OCI-LY3 (cell line): ENCODE results near the gene TMEM63A.
A peak's percentile ranks its signal among the peaks of the same experiment; 100 is the strongest.

Source experiments
- H2AFZ ChIP-seq: fragments of 200-600, 300-600 bp; shearing (Covaris generic); 2 replicates; pipeline ENCODE4 v1.6.0; 2014; ENCODE audit warnings: antibody characterized with exemption, low read depth, low read length
- H3K27ac ChIP-seq: fragments of 200-600, 300-600 bp; sonication (generic); 2 replicates; pipeline ENCODE4 v1.5.1; 2014; ENCODE audit warnings: mild to moderate bottlenecking, low read length, moderate library complexity, mixed read lengths
- H3K27me3 ChIP-seq: fragments of 200-600, 300-600 bp; sonication (generic); 2 replicates; pipeline ENCODE4 v1.6.1; 2014; ENCODE audit warnings: low read depth, low read length, mixed read lengths
- H3K36me3 ChIP-seq: fragments of 200-600, 300-600 bp; sonication (generic); replicated peaks from 2 replicates; pipeline ENCODE3; 2014; ENCODE audit warnings: low read depth, low read length, mixed read lengths
- H3K4me1 ChIP-seq: fragments of 300-600, 200-600 bp; sonication (generic); 2 replicates; pipeline ENCODE4 v1.6.1; 2014; ENCODE audit warnings: low read length, mixed read lengths
- H3K4me2 ChIP-seq: fragments of 200-600, 300-600 bp; sonication (generic); 2 replicates; pipeline ENCODE4 v1.6.1; 2014; ENCODE audit warnings: low read length, mixed read lengths
- H3K4me3 ChIP-seq: fragments of 300-600, 200-600 bp; sonication (generic); 2 replicates; pipeline ENCODE4 v1.5.1; 2014; ENCODE audit warnings: antibody characterized with exemption, mild to moderate bottlenecking, low read length, moderate library complexity
- H3K79me2 ChIP-seq: fragments of 300-600, 200-600 bp; shearing (Covaris generic); 2 replicates; pipeline ENCODE4 v1.6.1; 2014; ENCODE audit warnings: mild to moderate bottlenecking, low read length, mixed read lengths
- H3K9ac ChIP-seq: fragments of 300-600, 200-600 bp; shearing (Covaris generic); 2 replicates; pipeline ENCODE4 v1.6.0; 2014; ENCODE audit warnings: mild to moderate bottlenecking, low read length, moderate library complexity
- H3K9me3 ChIP-seq: fragments of 200-600, 300-600 bp; shearing (Covaris generic); 2 replicates; pipeline ENCODE4 v1.6.1; 2014; ENCODE audit warnings: low read length, mixed read lengths; ENCODE audit not compliant: insufficient read depth
- H4K20me1 ChIP-seq: fragments of 200-600, 300-600 bp; sonication (generic); 2 replicates; pipeline ENCODE4 v1.6.1; 2016; ENCODE audit warnings: low read length, mixed read lengths; ENCODE audit not compliant: insufficient read depth
- CTCF ChIP-seq: fragments of 200-600, 300-600 bp; sonication (generic); IDR thresholded peaks from 2 replicates; pipeline ENCODE4 v1.5.1; 2014; ENCODE audit warnings: antibody characterized with exemption, low read length, low read depth
- EZH2phosphoT487 ChIP-seq: fragments of 200-600 bp; shearing (Covaris generic); IDR thresholded peaks from 2 replicates; pipeline ENCODE4 v1.6.1; 2018; ENCODE audit warnings: antibody characterized with exemption, mixed run types, low read depth

Gene TMEM63A

GRCh38 chr1:225882694-225883615, 775 bp upstream of the TMEM63A start:
- Histone ChIP-seq H3K4me2 (peak overlapping the region; percentile 81), H3K9me3 (no peaks in the 10 kb centered on the region), H3K79me2 (peaks cover 13% of the 10 kb centered on the region; the same call in 1 of the 2 replicates), H3K27ac (peak overlapping the region; percentile 14; the same call in 1 of the 2 replicates), H3K9ac (peak overlapping the region; percentile 84), H3K4me3 (peak overlapping the region; percentile 85), H3K27me3 (no peaks in the 10 kb centered on the region), H4K20me1 (no peaks in the 10 kb centered on the region), H3K36me3 (no peaks in the 10 kb centered on the region), H3K4me1 (peaks cover 13% of the 10 kb centered on the region), H2AFZ (peak overlapping the region; percentile 65; the same call in 1 of the 2 replicates)
- TF ChIP-seq EZH2phosphoT487 (no peak), CTCF (no peak)

GRCh38 chr1:225881081-225881958, 860 bp downstream of the TMEM63A start:
- Histone ChIP-seq H4K20me1 (no peaks in the 10 kb centered on the region), H2AFZ (peak overlapping the region; percentile 25; the same call in 1 of the 2 replicates)

GRCh38 chr1:225880636-225881035, 1.5 kb downstream of the TMEM63A start:
- H3K27ac ChIP-seq, result no peak overlapping the region
- H3K4me2 ChIP-seq, result peak overlapping the region; percentile 81; the same call in 1 of the 2 replicates
- H3K36me3 ChIP-seq, result peaks cover 7% of the 10 kb centered on the region
- peaks cover 13% of the 10 kb centered on the region for H3K4me1 ChIP-seq
- no peaks in the 10 kb centered on the region for H4K20me1 ChIP-seq
- H3K9me3 ChIP-seq, result no peaks in the 10 kb centered on the region
- H2AFZ ChIP-seq, result no peak overlapping the region
- H3K79me2 ChIP-seq, result peaks cover 13% of the 10 kb centered on the region; the same call in 1 of the 2 replicates
- TF ChIP-seq EZH2phosphoT487 (no peak), CTCF (no peak)
- no peak overlapping the region for H3K4me3 ChIP-seq
- H3K27me3 ChIP-seq, result no peaks in the 10 kb centered on the region
- no peak overlapping the region for H3K9ac ChIP-seq

More at GRCh38 chr1:225881081-225881958, 860 bp downstream of the TMEM63A start:
- H3K27ac ChIP-seq, result no peak overlapping the region
- no peaks in the 10 kb centered on the region for H3K27me3 ChIP-seq
- no peak for TF ChIP-seq EZH2phosphoT487
- TF ChIP-seq CTCF, result no peak
- H3K4me3 ChIP-seq, result peak overlapping the region; percentile 85
- H3K79me2 ChIP-seq, result peaks cover 13% of the 10 kb centered on the region; the same call in 1 of the 2 replicates
- H3K4me1 ChIP-seq, result peaks cover 13% of the 10 kb centered on the region
- peak overlapping the region; percentile 84 for H3K9ac ChIP-seq
- peaks cover 7% of the 10 kb centered on the region for H3K36me3 ChIP-seq
- peak overlapping the region; percentile 81 for H3K4me2 ChIP-seq
- H3K9me3 ChIP-seq, result no peaks in the 10 kb centered on the region

- Histone ChIP-seq H3K4me3 (no peak overlapping the region), H3K4me2 (no peak overlapping the region), H3K36me3 (peaks cover 7% of the 10 kb centered on the region), H3K9me3 (no peaks in the 10 kb centered on the region), H3K27ac (no peak overlapping the region), H4K20me1 (no peaks in the 10 kb centered on the region), H3K9ac (no peak overlapping the region), H3K79me2 (peaks cover 13% of the 10 kb centered on the region; the same call in 1 of the 2 replicates), H3K27me3 (no peaks in the 10 kb centered on the region), H2AFZ (no peak overlapping the region), H3K4me1 (peaks cover 13% of the 10 kb centered on the region)
- TF ChIP-seq CTCF (no peak), EZH2phosphoT487 (no peak)
These were observed 2.0 kb downstream of the TMEM63A start for GRCh38 chr1:225880222-225880588.
